CD14-positive monocyte (primary cell): ENCODE data around the gene PHLPP1. TPM values are rescaled to one million over a fixed set of nuclear protein-coding genes. Genes with fewer than 3 reads are reported as not detected.

Source experiments
- DNase-seq, 3 donors: peaks; one replicate each; pipeline ENCODE4 v3.0.0-alpha.2; 2011 to 2022
- H2AFZ ChIP-seq: 2 replicates; pipeline ENCODE4 v1.6.0; 2012; ENCODE audit warnings: mild to moderate bottlenecking, low read depth, low read length, inconsistent platforms; ENCODE audit not compliant: insufficient read depth, poor library complexity, severe bottlenecking
- H3K27ac ChIP-seq, 2 donors: 1 replicate in 1 of 2; 2 replicates in 1 of 2; pipeline ENCODE4 v1.5.1; 2012 to 2013; ENCODE audit warnings: low read length in 2 of 2, control low read depth in 1 of 2, inconsistent platforms in 1 of 2, low read depth in 1 of 2, mild to moderate bottlenecking in 1 of 2
- H3K27me3 ChIP-seq, 2 donors: one replicate each; pipeline versions ENCODE4 v1.6.0 to v1.6.1; 2011 to 2013; ENCODE audit warnings: low read length in 2 of 2; ENCODE audit not compliant: control insufficient read depth in 2 of 2, insufficient read depth in 2 of 2
- H3K36me3 ChIP-seq, 2 donors: replicated peaks in 1 of 2; 1 replicate in 1 of 2; 2 replicates in 1 of 2; pipeline versions ENCODE4 v1.5.1 to v1.6.1; 2012 to 2013; ENCODE audit warnings: low read length in 2 of 2, control low read depth in 1 of 2, inconsistent platforms in 1 of 2, mild to moderate bottlenecking in 1 of 2; ENCODE audit not compliant: insufficient read depth in 2 of 2, control insufficient read depth in 1 of 2
- H3K4me1 ChIP-seq, 2 donors: 1 replicate in 1 of 2; 2 replicates in 1 of 2; pipeline versions ENCODE4 v1.5.1 to v1.6.1; 2012 to 2013; ENCODE audit warnings: low read length in 2 of 2, control low read depth in 1 of 2, inconsistent platforms in 1 of 2, mild to moderate bottlenecking in 1 of 2, moderate library complexity in 1 of 2; ENCODE audit not compliant: insufficient read depth in 2 of 2, control insufficient read depth in 1 of 2
- H3K4me2 ChIP-seq: replicated peaks from 2 replicates; pipeline ENCODE3; 2012; ENCODE audit warnings: low read length, moderate library complexity, mild to moderate bottlenecking; ENCODE audit not compliant: poor library complexity, severe bottlenecking; ENCODE audit errors: extremely low read depth
- H3K4me3 ChIP-seq, 3 experiments: fragments of 200-600 bp in 1 of 3; sonication (generic) in 1 of 3; replicated peaks in 1 of 3; 1 replicate in 2 of 3; 2 replicates in 1 of 3; pipeline ENCODE4 v1.5.1; 2011 to 2013; ENCODE audit warnings: low read length in 3 of 3, mild to moderate bottlenecking in 3 of 3, control low read depth in 2 of 3, low read depth in 2 of 3, inconsistent platforms in 1 of 3, moderate library complexity in 1 of 3
- H3K79me2 ChIP-seq: 2 replicates; pipeline ENCODE4 v1.6.0; 2012; ENCODE audit warnings: mild to moderate bottlenecking, control low read depth, inconsistent platforms, low read length, moderate library complexity; ENCODE audit not compliant: insufficient read depth
- H3K9ac ChIP-seq: 2 replicates; pipeline ENCODE4 v1.6.0; 2017; ENCODE audit warnings: low read length, mild to moderate bottlenecking; ENCODE audit not compliant: insufficient read depth, poor library complexity, severe bottlenecking
- H3K9me3 ChIP-seq, 2 donors: replicated peaks in 1 of 2; 1 replicate in 1 of 2; 2 replicates in 1 of 2; pipeline versions ENCODE4 v1.5.1 to v1.6.1; 2012 to 2013; ENCODE audit warnings: low read length in 2 of 2, control low read depth in 1 of 2; ENCODE audit not compliant: control insufficient read depth in 1 of 2, insufficient read depth in 1 of 2
- H4K20me1 ChIP-seq: 2 replicates; pipeline ENCODE4 v1.6.0; 2012; ENCODE audit warnings: mild to moderate bottlenecking, low read length, control low read depth, moderate library complexity; ENCODE audit not compliant: insufficient read depth
- H3K27ac Mint-ChIP-seq, 7 donors: one replicate each; pipeline ENCODE4 v1.8.0; 2020; ENCODE audit warnings: mild to moderate bottlenecking in 7 of 7, mixed read lengths in 7 of 7, moderate library complexity in 6 of 7, inconsistent platforms in 2 of 7
- H3K27me3 Mint-ChIP-seq, 3 donors: one replicate each; pipeline ENCODE4 v1.8.0; 2021 to 2022; ENCODE audit warnings: low read depth in 3 of 3, mild to moderate bottlenecking in 3 of 3, mixed read lengths in 3 of 3, moderate library complexity in 3 of 3, inconsistent platforms in 1 of 3
- H3K36me3 Mint-ChIP-seq, 2 donors: one replicate each; pipeline ENCODE4 v1.8.0; 2020; ENCODE audit warnings: mixed read lengths in 2 of 2, inconsistent platforms in 1 of 2, mild to moderate bottlenecking in 1 of 2
- H3K4me1 Mint-ChIP-seq: one replicate; pipeline ENCODE4 v1.8.0; 2020; ENCODE audit warnings: mild to moderate bottlenecking, mixed read lengths
- H3K4me3 Mint-ChIP-seq, 2 donors: one replicate each; pipeline ENCODE4 v1.8.0; 2020; ENCODE audit warnings: mild to moderate bottlenecking in 2 of 2, mixed read lengths in 2 of 2, moderate library complexity in 1 of 2
- H3K9me3 Mint-ChIP-seq, 7 donors: one replicate each; pipeline ENCODE4 v1.8.0; 2020 to 2022; ENCODE audit warnings: mixed read lengths in 7 of 7, mild to moderate bottlenecking in 6 of 7, moderate library complexity in 6 of 7, inconsistent platforms in 2 of 7
- CTCF ChIP-seq: fragments of 200-600 bp; IDR thresholded peaks from one replicate; pipeline ENCODE4 v1.8.0; 2022; ENCODE audit warnings: antibody characterized with exemption, mild to moderate bottlenecking
- WGBS: methylation state at CpG from one replicate; pipeline ENCODE4 v1.1.5; 2013; ENCODE audit warnings: missing lambda C conversion rate; ENCODE audit not compliant: insufficient coverage; 5-methylcytosine and 5-hydroxymethylcytosine counted together
- intact Hi-C, 2 donors: fragments of 100-400 bp; cut with micrococcal nuclease; formaldehyde crosslinking; loops; one replicate each; pipeline versions ENCODE4 v1.15.0 to v1.15.1; 2023
- polyA plus RNA-seq, 3 donors: library from polyadenylated mRNA; depleted of rRNA in 1 of 3; unstranded in 2 of 3; stranded (reverse) in 1 of 3; fragments of 300-500 nt in 2 of 3; fragments of >200 nt in 1 of 3; fragmentation: Illumina TruSeq in 2 of 3; gene quantifications; 1 replicate in 2 of 3; 2 replicates in 1 of 3; pipeline ENCODE4 v1.2.3, GENCODE V29; 2012 to 2021

The PHLPP1 gene
- polyA plus RNA-seq, 3 donors = 0.04 to 2.0 (median 0.55) TPM

GRCh38 chr18:62987859-62988258, 272.5 kb downstream of the PHLPP1 start:
- H3K79me2 ChIP-seq = no peaks in the 10 kb centered on the region
- H3K36me3 Mint-ChIP-seq = no peaks in the 10 kb centered on the region
- no peak overlapping the region for H3K27ac ChIP-seq
- H3K27me3 ChIP-seq = no peaks in the 10 kb centered on the region
- no peak overlapping the region for H3K9ac ChIP-seq
- no peak for TF ChIP-seq CTCF
- no peak for DNase-seq
- H3K36me3 ChIP-seq = no peaks in the 10 kb centered on the region
- H3K4me1 Mint-ChIP-seq = peaks cover under 1% of the 10 kb centered on the region
- intact Hi-C loops = loop anchor here (10.0 kb wide), 2 partner anchors 273 to 353 kb away; partner anchors contain the start of gene PHLPP1 (in 1 of the 2)
- peaks cover 2 to 6% (median 3%) of the 10 kb centered on the region in 3 donors for H3K27me3 Mint-ChIP-seq
- H4K20me1 ChIP-seq = no peaks in the 10 kb centered on the region
- 94% methylated on average over 11 of the region's 11 CpGs for WGBS
- H3K27ac Mint-ChIP-seq = no peak overlapping the region
- no peaks in the 10 kb centered on the region for H3K9me3 ChIP-seq
- no peak overlapping the region for H3K4me2 ChIP-seq
- H3K4me3 Mint-ChIP-seq = no peak overlapping the region
- peaks cover 0 to 10% (median 2%) of the 10 kb centered on the region in 7 donors for H3K9me3 Mint-ChIP-seq
- H3K4me3 ChIP-seq = no peak overlapping the region
- H2AFZ ChIP-seq = no peak overlapping the region
- H3K4me1 ChIP-seq = no peaks in the 10 kb centered on the region

GRCh38 chr18:62988471-62988870, 273.1 kb downstream of the PHLPP1 start:
- intact Hi-C loops = loop anchor here (10.0 kb wide), 2 partner anchors 274 to 354 kb away; partner anchors contain the start of gene PHLPP1 (in 1 of the 2)
- DNase-seq = no peak
- Mint-ChIP-seq H3K9me3 (peaks cover 0 to 10% (median 2%) of the 10 kb centered on the region in 7 donors), H3K4me1 (no peaks in the 10 kb centered on the region), H3K4me3 (no peak overlapping the region), H3K36me3 (no peaks in the 10 kb centered on the region), H3K27ac (no peak overlapping the region), H3K27me3 (peaks cover 2 to 7% (median 3%) of the 10 kb centered on the region in 3 donors)
- H2AFZ ChIP-seq = no peak overlapping the region
- H3K9me3 ChIP-seq = no peaks in the 10 kb centered on the region
- no peaks in the 10 kb centered on the region for H3K36me3 ChIP-seq
- H3K27me3 ChIP-seq = no peaks in the 10 kb centered on the region
- no peaks in the 10 kb centered on the region for H3K4me1 ChIP-seq
- WGBS = 96% methylated on average over 3 of the region's 5 CpGs
- H3K79me2 ChIP-seq = no peaks in the 10 kb centered on the region
- no peaks in the 10 kb centered on the region for H4K20me1 ChIP-seq
- no peak overlapping the region for H3K4me2 ChIP-seq
- no peak overlapping the region for H3K4me3 ChIP-seq
- no peak overlapping the region for H3K9ac ChIP-seq
- TF ChIP-seq CTCF = no peak
- H3K27ac ChIP-seq = no peak overlapping the region
